Neutrophil (primary cell): ENCODE results near the gene AFDN.
"Not testable (repeated sequence)": the region's sequence is repeated elsewhere in the genome, so short reads cannot be mapped to it uniquely, and the experiment has no call there.

Experiments used
- H3K27ac ChIP-seq: fragments of 200-600 bp; sonication (generic); 2 replicates; pipeline ENCODE4 v1.5.1; 2016; ENCODE audit warnings: mild to moderate bottlenecking, moderate library complexity
- H3K27me3 ChIP-seq: fragments of 200-600 bp; sonication (generic); 2 replicates; pipeline ENCODE4 v1.6.0; 2016; ENCODE audit warnings: mild to moderate bottlenecking
- H3K36me3 ChIP-seq: fragments of 200-600 bp; sonication (generic); 2 replicates; pipeline ENCODE4 v1.5.1; 2017
- H3K4me1 ChIP-seq, 2 experiments: fragments of 200-600 bp in 1 of 2; sonication (generic) in 1 of 2; 1 replicate in 1 of 2; 2 replicates in 1 of 2; pipeline versions ENCODE4 v1.5.1 to v1.6.1; 2013 to 2016; ENCODE audit warnings: low read depth in 1 of 2, low read length in 1 of 2, mild to moderate bottlenecking in 1 of 2, moderate library complexity in 1 of 2; ENCODE audit not compliant: control insufficient read depth in 1 of 2, insufficient read depth in 1 of 2
- H3K4me3 ChIP-seq, 2 experiments: fragments of 200-600 bp in 1 of 2; sonication (generic) in 1 of 2; 1 replicate in 1 of 2; 2 replicates in 1 of 2; pipeline ENCODE4 v1.5.1; 2013 to 2016; ENCODE audit warnings: low read depth in 1 of 2, low read length in 1 of 2, mild to moderate bottlenecking in 1 of 2, moderate library complexity in 1 of 2
- H3K9me3 ChIP-seq: fragments of 200-600 bp; sonication (generic); 2 replicates; pipeline ENCODE4 v1.5.1; 2016
- CTCF ChIP-seq: fragments of 200-600 bp; sonication (generic); IDR thresholded peaks from 2 replicates; pipeline ENCODE4 v1.5.1; 2016; ENCODE audit warnings: antibody characterized with exemption

Gene AFDN

GRCh38 chr6:167972193-167972592 lies 145.5 kb downstream of the AFDN start:
- Histone ChIP-seq H3K27me3 (no peaks in the 10 kb centered on the region), H3K4me3 (no peak overlapping the region), H3K9me3 (no peaks in the 10 kb centered on the region), H3K36me3 (no peaks in the 10 kb centered on the region), H3K27ac (no peak overlapping the region), H3K4me1 (no peaks in the 10 kb centered on the region)
- no peak for TF ChIP-seq CTCF

- no peaks in the 10 kb centered on the region for H3K36me3 ChIP-seq
- H3K4me1 ChIP-seq: no peaks in the 10 kb centered on the region
- no peak overlapping the region for H3K4me3 ChIP-seq
- H3K27ac ChIP-seq: no peak overlapping the region
- TF ChIP-seq CTCF: no peak
- H3K9me3 ChIP-seq: no peaks in the 10 kb centered on the region
- no peaks in the 10 kb centered on the region for H3K27me3 ChIP-seq
These were observed 146.6 kb downstream of the AFDN start for GRCh38 chr6:167973148-167973885.

- Histone ChIP-seq H3K27ac (no peak overlapping the region), H3K4me3 (no peak overlapping the region)
- TF ChIP-seq CTCF: no peak
These were observed 148.1 kb downstream of the AFDN start for GRCh38 chr6:167974640-167975344.

GRCh38 chr6:167975458-167975857 lies 148.7 kb downstream of the AFDN start:
- Histone ChIP-seq H3K27ac (no peak overlapping the region), H3K4me1 (no peaks in the 10 kb centered on the region), H3K36me3 (no peaks in the 10 kb centered on the region), H3K9me3 (no peaks in the 10 kb centered on the region), H3K4me3 (no peak overlapping the region), H3K27me3 (no peaks in the 10 kb centered on the region)
- no peak for TF ChIP-seq CTCF

More at GRCh38 chr6:167974640-167975344, 148.1 kb downstream of the AFDN start:
- Histone ChIP-seq H3K9me3 (no peaks in the 10 kb centered on the region), H3K27me3 (no peaks in the 10 kb centered on the region), H3K4me1 (no peaks in the 10 kb centered on the region), H3K36me3 (no peaks in the 10 kb centered on the region)

- H3K4me1 ChIP-seq, H3K9me3 ChIP-seq, H3K27me3 ChIP-seq, H3K36me3 ChIP-seq, H3K27ac ChIP-seq, H3K4me3 ChIP-seq: not testable (repeated sequence)
These were observed 149.5 kb downstream of the AFDN start for GRCh38 chr6:167976116-167976657.

GRCh38 chr6:167976708-167977107 lies 150.0 kb downstream of the AFDN start:
- no peaks in the 10 kb centered on the region for H3K9me3 ChIP-seq
- H3K4me3 ChIP-seq: no peak overlapping the region
- no peaks in the 10 kb centered on the region for H3K36me3 ChIP-seq
- no peak overlapping the region for H3K27ac ChIP-seq
- H3K4me1 ChIP-seq: no peaks in the 10 kb centered on the region
- TF ChIP-seq CTCF: no peak
- no peaks in the 10 kb centered on the region for H3K27me3 ChIP-seq
